ENCODE results near the gene CCDC146. TPM values are rescaled to one million over a fixed set of nuclear protein-coding genes. Genes with fewer than 3 reads are reported as not detected.
"Not testable (repeated sequence)": the region's sequence is repeated elsewhere in the genome, so short reads cannot be mapped to it uniquely, and the experiment has no call there.

Gene CCDC146
- total and polyA plus RNA-seq, 3 experiments from 2014 or later = 1.2 to 5.6 (median 1.5) TPM

GRCh38 chr7:77100501-77100900 lies 21.9 kb upstream of the CCDC146 start:
- H3K27me3 ChIP-seq (ENCODE audit: insufficient read depth, low read length, poor library complexity, severe bottlenecking); H3K4me1 ChIP-seq (ENCODE audit: insufficient read depth, low read length); H3K27me3 Mint-ChIP-seq; DNase-seq; POLR2A ChIA-PET; H3K9me3 Mint-ChIP-seq; H3K4me1 Mint-ChIP-seq; CTCF ChIA-PET; H3K9me3 ChIP-seq (ENCODE audit: low read length); H3K27ac Mint-ChIP-seq; H3K27ac ChIP-seq (ENCODE audit: low read depth, low read length); H3K4me3 Mint-ChIP-seq; H3K36me3 ChIP-seq (ENCODE audit: insufficient read depth, low read length); H3K36me3 Mint-ChIP-seq; H3K4me3 ChIP-seq (ENCODE audit: low read length): not testable (repeated sequence)

GRCh38 chr7:77101187-77101586 lies 21.2 kb upstream of the CCDC146 start:
- H3K27me3 Mint-ChIP-seq; POLR2A ChIA-PET; H3K27ac Mint-ChIP-seq; H3K9me3 Mint-ChIP-seq; DNase-seq; H3K4me3 Mint-ChIP-seq; H3K4me1 Mint-ChIP-seq; H3K9me3 ChIP-seq (ENCODE audit: low read length); CTCF ChIA-PET; H3K4me3 ChIP-seq (ENCODE audit: low read length); H3K36me3 Mint-ChIP-seq; H3K27ac ChIP-seq (ENCODE audit: low read depth, low read length); H3K27me3 ChIP-seq (ENCODE audit: insufficient read depth, low read length, poor library complexity, severe bottlenecking); H3K36me3 ChIP-seq (ENCODE audit: insufficient read depth, low read length); H3K4me1 ChIP-seq (ENCODE audit: insufficient read depth, low read length): not testable (repeated sequence)

GRCh38 chr7:77102671-77103070 lies 19.7 kb upstream of the CCDC146 start:
- H3K27me3 ChIP-seq (ENCODE audit: insufficient read depth, low read length, poor library complexity, severe bottlenecking); H3K27me3 Mint-ChIP-seq; H3K4me3 ChIP-seq (ENCODE audit: low read length); H3K4me1 Mint-ChIP-seq; H3K9me3 Mint-ChIP-seq; H3K27ac Mint-ChIP-seq; H3K4me1 ChIP-seq (ENCODE audit: insufficient read depth, low read length); POLR2A ChIA-PET; DNase-seq; H3K9me3 ChIP-seq (ENCODE audit: low read length); H3K27ac ChIP-seq (ENCODE audit: low read depth, low read length); H3K36me3 ChIP-seq (ENCODE audit: insufficient read depth, low read length); CTCF ChIA-PET; H3K4me3 Mint-ChIP-seq; H3K36me3 Mint-ChIP-seq: not testable (repeated sequence)

GRCh38 chr7:77105904-77106303 lies 16.5 kb upstream of the CCDC146 start:
- H3K36me3 ChIP-seq (ENCODE audit: insufficient read depth, low read length); POLR2A ChIA-PET; H3K27me3 Mint-ChIP-seq; CTCF ChIA-PET; H3K4me3 Mint-ChIP-seq; H3K27ac Mint-ChIP-seq; H3K4me1 Mint-ChIP-seq; H3K4me1 ChIP-seq (ENCODE audit: insufficient read depth, low read length); H3K9me3 Mint-ChIP-seq; H3K9me3 ChIP-seq (ENCODE audit: low read length); H3K27ac ChIP-seq (ENCODE audit: low read depth, low read length); DNase-seq; H3K4me3 ChIP-seq (ENCODE audit: low read length); H3K36me3 Mint-ChIP-seq; H3K27me3 ChIP-seq (ENCODE audit: insufficient read depth, low read length, poor library complexity, severe bottlenecking): not testable (repeated sequence)

- H3K4me1 Mint-ChIP-seq; H3K36me3 ChIP-seq (ENCODE audit: insufficient read depth, low read length); DNase-seq; H3K9me3 ChIP-seq (ENCODE audit: low read length); CTCF ChIA-PET; H3K4me3 ChIP-seq (ENCODE audit: low read length); H3K27me3 Mint-ChIP-seq; H3K27ac ChIP-seq (ENCODE audit: low read depth, low read length); H3K9me3 Mint-ChIP-seq; H3K4me3 Mint-ChIP-seq; POLR2A ChIA-PET; H3K36me3 Mint-ChIP-seq; H3K4me1 ChIP-seq (ENCODE audit: insufficient read depth, low read length); H3K27me3 ChIP-seq (ENCODE audit: insufficient read depth, low read length, poor library complexity, severe bottlenecking): not testable (repeated sequence)
- peak overlapping the region in 2 of 8 donors; percentile 15 to 27 for H3K27ac Mint-ChIP-seq
These were observed 14.8 kb upstream of the CCDC146 start for GRCh38 chr7:77107659-77108058.

- H3K27ac Mint-ChIP-seq; H3K4me1 Mint-ChIP-seq; H3K36me3 Mint-ChIP-seq; H3K9me3 Mint-ChIP-seq; H3K4me3 Mint-ChIP-seq; H3K36me3 ChIP-seq (ENCODE audit: insufficient read depth, low read length); H3K4me3 ChIP-seq (ENCODE audit: low read length); DNase-seq; H3K27ac ChIP-seq (ENCODE audit: low read depth, low read length); H3K27me3 ChIP-seq (ENCODE audit: insufficient read depth, low read length, poor library complexity, severe bottlenecking); H3K27me3 Mint-ChIP-seq; H3K9me3 ChIP-seq (ENCODE audit: low read length); H3K4me1 ChIP-seq (ENCODE audit: insufficient read depth, low read length); CTCF ChIA-PET; POLR2A ChIA-PET: not testable (repeated sequence)
These were observed 14.1 kb upstream of the CCDC146 start for GRCh38 chr7:77108362-77108761.

GRCh38 chr7:77112719-77113306 lies 9.6 kb upstream of the CCDC146 start:
- H3K36me3 Mint-ChIP-seq; H3K4me1 ChIP-seq (ENCODE audit: insufficient read depth, low read length); H3K9me3 Mint-ChIP-seq; H3K4me1 Mint-ChIP-seq; H3K27ac ChIP-seq (ENCODE audit: low read depth, low read length); H3K4me3 Mint-ChIP-seq; H3K4me3 ChIP-seq (ENCODE audit: low read length); H3K36me3 ChIP-seq (ENCODE audit: insufficient read depth, low read length); POLR2A ChIA-PET; CTCF ChIA-PET; H3K27me3 ChIP-seq (ENCODE audit: insufficient read depth, low read length, poor library complexity, severe bottlenecking); H3K27me3 Mint-ChIP-seq; H3K27ac Mint-ChIP-seq; H3K9me3 ChIP-seq (ENCODE audit: low read length): not testable (repeated sequence)
- peak in 2 of 5 donors; percentile 13 to 39 for DNase-seq

- H3K27me3 ChIP-seq (ENCODE audit: insufficient read depth, low read length, poor library complexity, severe bottlenecking); DNase-seq; H3K9me3 ChIP-seq (ENCODE audit: low read length); H3K4me3 Mint-ChIP-seq; H3K36me3 ChIP-seq (ENCODE audit: insufficient read depth, low read length); H3K27ac ChIP-seq (ENCODE audit: low read depth, low read length); H3K9me3 Mint-ChIP-seq; H3K4me1 ChIP-seq (ENCODE audit: insufficient read depth, low read length); POLR2A ChIA-PET; H3K4me3 ChIP-seq (ENCODE audit: low read length); H3K36me3 Mint-ChIP-seq; H3K27me3 Mint-ChIP-seq; H3K27ac Mint-ChIP-seq: not testable (repeated sequence)
- CTCF ChIA-PET = interaction anchor here (1.0 to 1.5 kb wide), 2 partner anchors 122 to 206 kb away, joined by 3 to 16 read pairs; no protein-coding TSS in a partner anchor
- H3K4me1 Mint-ChIP-seq = peaks cover 9 to 16% (median 13%) of the 10 kb centered on the region in 3 donors
These were observed 3.1 kb downstream of the CCDC146 start for GRCh38 chr7:77125486-77125885.

GRCh38 chr7:77127009-77127408 lies 4.6 kb downstream of the CCDC146 start:
- H3K4me3 ChIP-seq (ENCODE audit: low read length); H3K4me3 Mint-ChIP-seq; H3K27ac Mint-ChIP-seq; POLR2A ChIA-PET; H3K27ac ChIP-seq (ENCODE audit: low read depth, low read length); CTCF ChIA-PET; H3K4me1 Mint-ChIP-seq; H3K4me1 ChIP-seq (ENCODE audit: insufficient read depth, low read length); H3K36me3 Mint-ChIP-seq; H3K36me3 ChIP-seq (ENCODE audit: insufficient read depth, low read length); H3K27me3 ChIP-seq (ENCODE audit: insufficient read depth, low read length, poor library complexity, severe bottlenecking); H3K9me3 Mint-ChIP-seq; H3K9me3 ChIP-seq (ENCODE audit: low read length); DNase-seq; H3K27me3 Mint-ChIP-seq: not testable (repeated sequence)

Data from CD8-positive, alpha-beta memory T cell (primary cell).